ENCODE results near the gene SETD2.
"Not testable (repeated sequence)": the region's sequence is repeated elsewhere in the genome, so short reads cannot be mapped to it uniquely, and the experiment has no call there.

The SETD2 gene

GRCh38 chr3:47073685-47074084 lies 90.2 kb downstream of the SETD2 start:
- H3K4me3 Mint-ChIP-seq: no peak overlapping the region
- H3K36me3 Mint-ChIP-seq (ENCODE audit: insufficient read depth): peaks cover 43% of the 10 kb centered on the region
- H3K4me1 Mint-ChIP-seq (ENCODE audit: low read depth in 2 of 2): peaks cover 4 to 35% of the 10 kb centered on the region in 2 donors
- no peak for DNase-seq
- no peak for ATAC-seq (replicated peaks)
- H3K9me3 Mint-ChIP-seq: no peaks in the 10 kb centered on the region
- no peaks in the 10 kb centered on the region for H3K27me3 Mint-ChIP-seq
- H3K27ac Mint-ChIP-seq: peak overlapping the region in 1 of 2 donors; percentile 91

GRCh38 chr3:47070770-47071169 lies 93.1 kb downstream of the SETD2 start:
- Mint-ChIP-seq H3K27ac (peak overlapping the region in 1 of 2 donors; percentile 64), H3K4me3 (no peak overlapping the region), H3K36me3 (ENCODE audit: insufficient read depth) (peaks cover 50% of the 10 kb centered on the region), H3K4me1 (ENCODE audit: low read depth in 2 of 2) (peaks cover 4 to 24% of the 10 kb centered on the region in 2 donors), H3K27me3 (no peaks in the 10 kb centered on the region), H3K9me3 (no peaks in the 10 kb centered on the region)
- no peak for DNase-seq
- no peak for ATAC-seq (replicated peaks)

- H3K4me3 Mint-ChIP-seq; H3K9me3 Mint-ChIP-seq; H3K27me3 Mint-ChIP-seq; H3K4me1 Mint-ChIP-seq (ENCODE audit: low read depth in 2 of 2); DNase-seq; ATAC-seq (replicated peaks): not testable (repeated sequence)
- H3K27ac Mint-ChIP-seq: peak overlapping the region in 1 of 2 donors; percentile 13
- peaks cover 41% of the 10 kb centered on the region for H3K36me3 Mint-ChIP-seq (ENCODE audit: insufficient read depth)
Measured at GRCh38 chr3:47066259-47066658, 97.7 kb downstream of the SETD2 start.

GRCh38 chr3:47065681-47066080 lies 98.2 kb downstream of the SETD2 start:
- peak overlapping the region; percentile 13 to 26 for H3K27ac Mint-ChIP-seq
- no peaks in the 10 kb centered on the region for H3K27me3 Mint-ChIP-seq
- peaks cover 41% of the 10 kb centered on the region for H3K36me3 Mint-ChIP-seq (ENCODE audit: insufficient read depth)
- peaks cover 2 to 7% of the 10 kb centered on the region in 2 donors for H3K4me1 Mint-ChIP-seq (ENCODE audit: low read depth in 2 of 2)
- H3K4me3 Mint-ChIP-seq: no peak overlapping the region
- no peak for DNase-seq
- H3K9me3 Mint-ChIP-seq: no peaks in the 10 kb centered on the region
- ATAC-seq (replicated peaks): no peak

- Mint-ChIP-seq H3K36me3 (ENCODE audit: insufficient read depth) (peaks cover 39% of the 10 kb centered on the region), H3K27me3 (no peaks in the 10 kb centered on the region), H3K4me3 (no peak overlapping the region), H3K27ac (peak overlapping the region; percentile 26 to 48), H3K9me3 (no peaks in the 10 kb centered on the region), H3K4me1 (ENCODE audit: low read depth in 2 of 2) (peaks cover 2 to 7% of the 10 kb centered on the region in 2 donors)
- no peak for ATAC-seq (replicated peaks)
- no peak for DNase-seq
Measured at GRCh38 chr3:47065058-47065457, 98.9 kb downstream of the SETD2 start.

GRCh38 chr3:47057212-47057671 lies 106.7 kb downstream of the SETD2 start:
- peak; percentile 40 to 55 (median 47) for DNase-seq

GRCh38 chr3:47056705-47057104 lies 107.2 kb downstream of the SETD2 start:
- Mint-ChIP-seq H3K36me3 (ENCODE audit: insufficient read depth) (peaks cover 56% of the 10 kb centered on the region), H3K9me3 (no peaks in the 10 kb centered on the region), H3K4me1 (ENCODE audit: low read depth in 2 of 2) (peaks cover 19 to 40% of the 10 kb centered on the region in 2 donors), H3K27ac (peak overlapping the region; percentile 91 to 92), H3K4me3 (peak overlapping the region; percentile 37 to 43), H3K27me3 (no peaks in the 10 kb centered on the region)
- DNase-seq: no peak
- peak; percentile 3 for ATAC-seq (replicated peaks)

More at GRCh38 chr3:47057212-47057671, 106.7 kb downstream of the SETD2 start:
- peak; percentile 91 for ATAC-seq (replicated peaks)
- no peaks in the 10 kb centered on the region for H3K9me3 Mint-ChIP-seq
- peak overlapping the region; percentile 37 to 43 for H3K4me3 Mint-ChIP-seq
- H3K36me3 Mint-ChIP-seq (ENCODE audit: insufficient read depth): peaks cover 62% of the 10 kb centered on the region
- H3K4me1 Mint-ChIP-seq (ENCODE audit: low read depth in 2 of 2): peaks cover 19 to 40% of the 10 kb centered on the region in 2 donors
- peak overlapping the region; percentile 91 to 92 for H3K27ac Mint-ChIP-seq
- H3K27me3 Mint-ChIP-seq: no peaks in the 10 kb centered on the region

- peak overlapping the region; percentile 53 to 88 for H3K27ac Mint-ChIP-seq
- DNase-seq (no peak), ATAC-seq (replicated peaks) (no peak)
- H3K36me3 Mint-ChIP-seq (ENCODE audit: insufficient read depth): peaks cover 48% of the 10 kb centered on the region
- H3K4me1 Mint-ChIP-seq (ENCODE audit: low read depth in 2 of 2): peaks cover 22 to 35% of the 10 kb centered on the region in 2 donors
- no peak overlapping the region for H3K4me3 Mint-ChIP-seq
- H3K27me3 Mint-ChIP-seq: no peaks in the 10 kb centered on the region
- H3K9me3 Mint-ChIP-seq: no peaks in the 10 kb centered on the region
Measured at GRCh38 chr3:47054412-47054811, 109.5 kb downstream of the SETD2 start.

GRCh38 chr3:47047673-47048072 lies 116.2 kb downstream of the SETD2 start:
- Mint-ChIP-seq H3K27ac (no peak overlapping the region), H3K4me3 (no peak overlapping the region), H3K4me1 (ENCODE audit: low read depth in 2 of 2) (peaks cover 0 to 5% of the 10 kb centered on the region in 2 donors), H3K27me3 (no peaks in the 10 kb centered on the region), H3K9me3 (no peaks in the 10 kb centered on the region), H3K36me3 (ENCODE audit: insufficient read depth) (peaks cover 41% of the 10 kb centered on the region)
- ATAC-seq (replicated peaks): no peak
- DNase-seq: no peak

- ATAC-seq (replicated peaks) (no peak), DNase-seq (no peak)
- Mint-ChIP-seq H3K9me3 (no peaks in the 10 kb centered on the region), H3K4me3 (no peak overlapping the region), H3K27ac (no peak overlapping the region), H3K36me3 (ENCODE audit: insufficient read depth) (peaks cover 46% of the 10 kb centered on the region), H3K4me1 (ENCODE audit: low read depth in 2 of 2) (peaks cover 0 to 5% of the 10 kb centered on the region in 2 donors), H3K27me3 (no peaks in the 10 kb centered on the region)
Measured at GRCh38 chr3:47047069-47047468, 116.8 kb downstream of the SETD2 start.

- Mint-ChIP-seq H3K4me1 (ENCODE audit: low read depth in 2 of 2) (peaks cover 13 to 21% of the 10 kb centered on the region in 2 donors), H3K27ac (peak overlapping the region; percentile 38 to 62)
- ATAC-seq (replicated peaks): no peak
Measured at GRCh38 chr3:47042231-47042791, 121.6 kb downstream of the SETD2 start.

GRCh38 chr3:47041114-47041513 lies 122.8 kb downstream of the SETD2 start:
- no peak for ATAC-seq (replicated peaks)

More at GRCh38 chr3:47042231-47042791, 121.6 kb downstream of the SETD2 start:
- Mint-ChIP-seq H3K9me3 (no peaks in the 10 kb centered on the region), H3K36me3 (ENCODE audit: insufficient read depth) (peaks cover 84% of the 10 kb centered on the region), H3K4me3 (no peak overlapping the region), H3K27me3 (no peaks in the 10 kb centered on the region)
- no peak for DNase-seq

GRCh38 chr3:47037302-47037701 lies 126.6 kb downstream of the SETD2 start:
- not testable (repeated sequence) for DNase-seq; ATAC-seq (replicated peaks); H3K27me3 Mint-ChIP-seq; H3K9me3 Mint-ChIP-seq
- H3K27ac Mint-ChIP-seq: peak overlapping the region; percentile 94 to 96
- H3K4me3 Mint-ChIP-seq: peak overlapping the region; percentile 65 to 70
- peaks cover 16 to 22% of the 10 kb centered on the region in 2 donors for H3K4me1 Mint-ChIP-seq (ENCODE audit: low read depth in 2 of 2)
- H3K36me3 Mint-ChIP-seq (ENCODE audit: insufficient read depth): peaks cover 72% of the 10 kb centered on the region

More at GRCh38 chr3:47041114-47041513, 122.8 kb downstream of the SETD2 start:
- H3K4me1 Mint-ChIP-seq (ENCODE audit: low read depth in 2 of 2): peaks cover 16 to 22% of the 10 kb centered on the region in 2 donors
- no peaks in the 10 kb centered on the region for H3K9me3 Mint-ChIP-seq
- peaks cover 87% of the 10 kb centered on the region for H3K36me3 Mint-ChIP-seq (ENCODE audit: insufficient read depth)
- no peak overlapping the region for H3K27ac Mint-ChIP-seq
- H3K27me3 Mint-ChIP-seq: no peaks in the 10 kb centered on the region
- no peak for DNase-seq
- H3K4me3 Mint-ChIP-seq: no peak overlapping the region

GRCh38 chr3:47036145-47036544 lies 127.8 kb downstream of the SETD2 start:
- no peaks in the 10 kb centered on the region for H3K9me3 Mint-ChIP-seq
- H3K4me3 Mint-ChIP-seq: no peak overlapping the region
- H3K4me1 Mint-ChIP-seq (ENCODE audit: low read depth in 2 of 2): peaks cover 19 to 26% of the 10 kb centered on the region in 2 donors
- DNase-seq (no peak), ATAC-seq (replicated peaks) (no peak)
- no peaks in the 10 kb centered on the region for H3K27me3 Mint-ChIP-seq
- H3K36me3 Mint-ChIP-seq (ENCODE audit: insufficient read depth): peaks cover 64% of the 10 kb centered on the region
- H3K27ac Mint-ChIP-seq: peak overlapping the region; percentile 35 to 68

Measured in effector memory CD8-positive, alpha-beta T cell (primary cell).